ENCODE results near the gene PRDM11. TPM values are rescaled to one million over a fixed set of nuclear protein-coding genes. Genes with fewer than 3 reads are reported as not detected.

The PRDM11 gene
- total and polyA plus RNA-seq, 10 of the 15 experiments (the other 5 are each of a cell fraction or from before 2014, with no cell fraction given) = 0.03 to 2.4 (median 0.53) TPM

- 50% methylated on average over 22 of the region's 31 CpGs for WGBS (ENCODE audit: insufficient coverage, insufficient replicate concordance, low lambda C conversion rate, missing lambda C conversion rate)
- in situ Hi-C loops (cut with MboI) (no loop called here), intact Hi-C loops (cut with micrococcal nuclease; ENCODE audit: unreplicated experiment) (no loop called here)
Observed at GRCh38 chr11:45212566-45213315, 66.3 kb downstream of the PRDM11 start.

More at GRCh38 chr11:45212566-45213315, 66.3 kb downstream of the PRDM11 start:
- H3K4me1 ChIP-seq (ENCODE audit: control insufficient read depth, insufficient read depth, low read length) = peaks cover 4% of the 10 kb centered on the region
- BruUV-seq (replicated peaks) = no TSS peak
- no peaks in the 10 kb centered on the region for H3K27me3 ChIP-seq (replicated peaks in 1 of 2; ENCODE audit: control insufficient read depth in 2 of 2, insufficient read depth in 2 of 2, low read length in 1 of 2)
- SMC1A ChIA-PET (ENCODE audit: uncharacterized antibody, unreplicated experiment) = no interaction called here
- H4K20me1 ChIP-seq (ENCODE audit: control insufficient read depth, insufficient read depth) = no peaks in the 10 kb centered on the region
- no peak overlapping the region for H3K9ac ChIP-seq (ENCODE audit: control insufficient read depth, insufficient read depth, low read length)
- ATAC-seq = no peak
- H3K79me2 ChIP-seq (ENCODE audit: control insufficient read depth, insufficient read depth, low read length) = no peaks in the 10 kb centered on the region
- TF ChIP-seq MAX (IDR thresholded peaks at IDR 0.05; ENCODE audit: low read depth, low read length) (no peak), CREB1 (IDR thresholded peaks at IDR 0.05; ENCODE audit: low read depth) (no peak), MXI1 (IDR thresholded peaks at IDR 0.05; ENCODE audit: low read depth, low read length) (no peak), EZH2 (IDR thresholded peaks at IDR 0.05; ENCODE audit: borderline replicate concordance, control insufficient read depth, low read depth, low read length) (no peak), CTCF (IDR thresholded peaks at IDR 0.05 in 2 of 3, conservative IDR thresholded peaks at IDR 0.05 in 1 of 3; ENCODE audit: control insufficient read depth in 2 of 3, extremely low read depth in 1 of 3, insufficient read depth in 1 of 3, low read depth in 3 of 3, low read length in 3 of 3) (0 out of 6 replicates have a peak, but pooled peaks of 1 of the 3 experiments have one; percentile 6)
- H3K27ac ChIP-seq (ENCODE audit: control insufficient read depth, insufficient read depth) = no peak overlapping the region
- RAD21 ChIA-PET (ENCODE audit: unreplicated experiment) = no interaction called here
- H2AFZ ChIP-seq (ENCODE audit: control insufficient read depth, low read depth, low read length) = no peak overlapping the region
- CTCF ChIA-PET = no interaction called here
- POLR2A ChIA-PET = no interaction called here
- no peak for DNase-seq (ENCODE audit: low read depth, low spot score)
- H3K9me3 ChIP-seq (replicated peaks; ENCODE audit: control insufficient read depth, insufficient read depth, low read length) = no peaks in the 10 kb centered on the region
- no peak overlapping the region for H3K4me3 ChIP-seq
- no peak overlapping the region for H3K4me2 ChIP-seq (ENCODE audit: control insufficient read depth, insufficient read depth)
- FAIRE-seq = no peak
- H3K36me3 ChIP-seq (ENCODE audit: control insufficient read depth in 2 of 2, insufficient read depth in 2 of 2, low read length in 1 of 2) = no peaks in the 10 kb centered on the region; a peak in 1 of 4 replicates
